ENCODE measurements around the gene KCNIP4.

GRCh38 chr4:21097865-21098264 is 850.7 kb downstream of the KCNIP4 start:
- TF ChIP-seq CTCF (IDR thresholded peaks at IDR 0.05 in 2 of 3, conservative IDR thresholded peaks at IDR 0.05 in 1 of 3; ENCODE audit: control insufficient read depth in 2 of 3, extremely low read depth in 1 of 3, insufficient read depth in 1 of 3, low read depth in 3 of 3, low read length in 3 of 3) (no peak), BACH1 (IDR thresholded peaks at IDR 0.05; ENCODE audit: borderline replicate concordance) (no peak), TAF1 (IDR thresholded peaks at IDR 0.05; ENCODE audit: borderline replicate concordance, low read depth, low read length) (no peak), CEBPZ (IDR thresholded peaks at IDR 0.05; ENCODE audit: low read depth, low read length) (no peak), ATF3 (IDR thresholded peaks at IDR 0.05; ENCODE audit: borderline replicate concordance, extremely low read depth, low read depth, low read length) (no peak), MEF2A (IDR thresholded peaks at IDR 0.05; ENCODE audit: insufficient read depth, low read depth, low read length) (no peak), USF2 (IDR thresholded peaks at IDR 0.05; ENCODE audit: borderline replicate concordance, low read depth, low read length) (no peak), NR2C2 (IDR thresholded peaks at IDR 0.05; ENCODE audit: borderline replicate concordance, control insufficient read depth, insufficient read length, low read depth) (no peak), BHLHE40 (IDR thresholded peaks at IDR 0.05; ENCODE audit: borderline replicate concordance in 1 of 2, low read depth in 2 of 2, low read length in 1 of 2) (no peak)

Measured in GM12878 (cell line).